DLD1 (cell line): ENCODE data around the gene IGSF9.

Source experiments
- in situ Hi-C: cut with HindIII; loops from 2 replicates; pipeline ENCODE4 v1.10.0; 2017; ENCODE audit warnings: low sequenced_read_pairs

Gene IGSF9

GRCh38 chr1:159945483-159946241 lies at the start of gene IGSF9:
Gene IGSF9 (minus strand): TSS chr1:159945613. CDS start chr1:159943454, 2,159 bp downstream.
- in situ Hi-C loops = no loop called here

- in situ Hi-C loops = no loop called here
Measured at GRCh38 chr1:159994896-159995295, 49.5 kb upstream of the IGSF9 start.

GRCh38 chr1:159993911-159994310 lies 48.5 kb upstream of the IGSF9 start:
- in situ Hi-C loops = no loop called here

- in situ Hi-C loops = no loop called here
Measured at GRCh38 chr1:159992161-159992560, 46.7 kb upstream of the IGSF9 start.

- in situ Hi-C loops = no loop called here
Measured at GRCh38 chr1:159991513-159991912, 46.1 kb upstream of the IGSF9 start.

GRCh38 chr1:159990005-159990404 lies 44.6 kb upstream of the IGSF9 start:
- in situ Hi-C loops = no loop called here

GRCh38 chr1:159989581-159989980 lies 44.2 kb upstream of the IGSF9 start:
- in situ Hi-C loops = no loop called here

GRCh38 chr1:159988006-159988405 lies 42.6 kb upstream of the IGSF9 start:
- in situ Hi-C loops = no loop called here

- in situ Hi-C loops = no loop called here
Measured at GRCh38 chr1:159987186-159987585, 41.8 kb upstream of the IGSF9 start.

GRCh38 chr1:159986531-159986930 lies 41.1 kb upstream of the IGSF9 start:
- in situ Hi-C loops = no loop called here

GRCh38 chr1:159986093-159986492 lies 40.7 kb upstream of the IGSF9 start:
- in situ Hi-C loops = no loop called here

GRCh38 chr1:159985473-159985872 lies 40.1 kb upstream of the IGSF9 start:
- in situ Hi-C loops = no loop called here

- in situ Hi-C loops = no loop called here
Measured at GRCh38 chr1:159983681-159984080, 38.3 kb upstream of the IGSF9 start.

GRCh38 chr1:159982280-159982679 lies 36.9 kb upstream of the IGSF9 start:
- in situ Hi-C loops = no loop called here

GRCh38 chr1:159981351-159982055 lies 36.1 kb upstream of the IGSF9 start:
- in situ Hi-C loops = no loop called here

- in situ Hi-C loops = no loop called here
Measured at GRCh38 chr1:159980786-159981185, 35.4 kb upstream of the IGSF9 start.

GRCh38 chr1:159980076-159980475 lies 34.7 kb upstream of the IGSF9 start:
- in situ Hi-C loops = no loop called here

- in situ Hi-C loops = no loop called here
Measured at GRCh38 chr1:159979257-159979656, 33.8 kb upstream of the IGSF9 start.

- in situ Hi-C loops = no loop called here
Measured at GRCh38 chr1:159978107-159978398, 32.6 kb upstream of the IGSF9 start.

GRCh38 chr1:159977364-159978106 lies 32.1 kb upstream of the IGSF9 start:
- in situ Hi-C loops = no loop called here

GRCh38 chr1:159974350-159974965 lies 29.0 kb upstream of the IGSF9 start:
- in situ Hi-C loops = no loop called here
